Panc1 (cell line): ENCODE data around the gene HDGFL2.

Experiments used
- TCF7L2 ChIP-seq: IDR thresholded peaks from 2 replicates; pipeline ENCODE4 v1.6.1; 2011; ENCODE audit warnings: mild to moderate bottlenecking, low read depth, low read length, inconsistent platforms
- TF ChIP-seq, protein P1 (sequence below): fragments of 450-650 bp; IDR thresholded peaks from 2 replicates; pipeline ENCODE4 v1.5.1; 2017; ENCODE audit warnings: mild to moderate bottlenecking

DNA sequence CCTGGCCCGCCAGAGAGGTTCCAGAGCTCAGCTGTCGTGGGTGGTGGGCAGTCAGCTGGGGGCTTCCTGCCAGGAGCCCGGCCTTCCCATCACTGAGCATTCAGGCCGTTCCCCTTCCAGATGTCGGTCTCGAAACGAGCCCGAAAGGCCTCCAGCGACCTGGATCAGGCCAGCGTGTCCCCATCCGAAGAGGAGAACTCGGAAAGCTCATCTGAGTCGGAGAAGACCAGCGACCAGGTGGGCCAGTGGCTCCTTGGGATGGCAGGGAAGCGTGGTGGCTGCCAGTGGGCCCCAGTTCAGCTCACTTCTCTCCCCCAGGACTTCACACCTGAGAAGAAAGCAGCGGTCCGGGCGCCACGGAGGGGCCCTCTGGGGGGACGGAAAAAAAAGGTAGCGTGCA lies 19.3 kb downstream of the HDGFL2 start:
- TF ChIP-seq, protein P1, sequence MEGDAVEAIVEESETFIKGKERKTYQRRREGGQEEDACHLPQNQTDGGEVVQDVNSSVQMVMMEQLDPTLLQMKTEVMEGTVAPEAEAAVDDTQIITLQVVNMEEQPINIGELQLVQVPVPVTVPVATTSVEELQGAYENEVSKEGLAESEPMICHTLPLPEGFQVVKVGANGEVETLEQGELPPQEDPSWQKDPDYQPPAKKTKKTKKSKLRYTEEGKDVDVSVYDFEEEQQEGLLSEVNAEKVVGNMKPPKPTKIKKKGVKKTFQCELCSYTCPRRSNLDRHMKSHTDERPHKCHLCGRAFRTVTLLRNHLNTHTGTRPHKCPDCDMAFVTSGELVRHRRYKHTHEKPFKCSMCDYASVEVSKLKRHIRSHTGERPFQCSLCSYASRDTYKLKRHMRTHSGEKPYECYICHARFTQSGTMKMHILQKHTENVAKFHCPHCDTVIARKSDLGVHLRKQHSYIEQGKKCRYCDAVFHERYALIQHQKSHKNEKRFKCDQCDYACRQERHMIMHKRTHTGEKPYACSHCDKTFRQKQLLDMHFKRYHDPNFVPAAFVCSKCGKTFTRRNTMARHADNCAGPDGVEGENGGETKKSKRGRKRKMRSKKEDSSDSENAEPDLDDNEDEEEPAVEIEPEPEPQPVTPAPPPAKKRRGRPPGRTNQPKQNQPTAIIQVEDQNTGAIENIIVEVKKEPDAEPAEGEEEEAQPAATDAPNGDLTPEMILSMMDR, result no peak
- no peak for TF ChIP-seq TCF7L2
